Natural killer cell (primary cell): ENCODE data around the gene ACTL6B. TPM values are rescaled to one million over a fixed set of nuclear protein-coding genes. Genes with fewer than 3 reads are reported as not detected.
A peak's percentile ranks its signal among the peaks of the same experiment; 100 is the strongest.

ENCODE experiments used
- ATAC-seq, 3 donors: fragments of 150-1000 bp in 2 of 3; fragments of 200-7000 bp in 1 of 3; cut with Tn5 transposase; 1 replicate in 1 of 3; 2 replicates in 2 of 3; pipeline ENCODE4 v1.10.0; 2021; ENCODE audit warnings: mild to moderate bottlenecking in 2 of 3, moderate library complexity in 2 of 3
- DNase-seq, 2 donors: peaks; one replicate each; pipeline versions ENCODE4 v3.0.0 to v3.0.0-alpha.2; 2013 to 2021; ENCODE audit warnings: mixed read lengths in 1 of 2
- H3K27ac ChIP-seq: one replicate; pipeline ENCODE4 v1.5.1; 2013; ENCODE audit warnings: mild to moderate bottlenecking, low read length
- H3K27me3 ChIP-seq: one replicate; pipeline ENCODE4 v1.6.1; 2013; ENCODE audit warnings: low read length; ENCODE audit not compliant: control insufficient read depth, insufficient read depth
- H3K36me3 ChIP-seq: one replicate; pipeline ENCODE4 v1.6.1; 2013; ENCODE audit warnings: low read length; ENCODE audit not compliant: control insufficient read depth, insufficient read depth
- H3K4me1 ChIP-seq: one replicate; pipeline ENCODE4 v1.6.1; 2013; ENCODE audit warnings: low read length; ENCODE audit not compliant: control insufficient read depth, insufficient read depth
- H3K4me3 ChIP-seq: one replicate; pipeline ENCODE4 v1.5.1; 2013; ENCODE audit warnings: low read length
- H3K9me3 ChIP-seq: one replicate; pipeline ENCODE4 v1.6.1; 2013; ENCODE audit warnings: low read length; ENCODE audit not compliant: control insufficient read depth, insufficient read depth
- H3K27ac Mint-ChIP-seq, 2 donors: one replicate each; pipeline ENCODE4 v1.8.0; 2022; ENCODE audit warnings: mild to moderate bottlenecking in 2 of 2, mixed read lengths in 2 of 2, moderate library complexity in 1 of 2
- H3K27me3 Mint-ChIP-seq, 2 donors: one replicate each; pipeline ENCODE4 v1.8.0; 2022; ENCODE audit warnings: low read depth in 2 of 2, mixed read lengths in 2 of 2
- H3K36me3 Mint-ChIP-seq: one replicate; pipeline ENCODE4 v1.8.0; 2022; ENCODE audit warnings: mixed read lengths
- H3K4me1 Mint-ChIP-seq, 2 donors: one replicate each; pipeline ENCODE4 v1.8.0; 2022; ENCODE audit warnings: mixed read lengths in 2 of 2
- H3K4me3 Mint-ChIP-seq: one replicate; pipeline ENCODE4 v1.8.0; 2022; ENCODE audit warnings: mild to moderate bottlenecking, moderate library complexity, mixed read lengths
- H3K9me3 Mint-ChIP-seq, 2 donors: one replicate each; pipeline ENCODE4 v1.8.0; 2022; ENCODE audit warnings: mixed read lengths in 2 of 2
- CTCF ChIP-seq: fragments of 200-600 bp; IDR thresholded peaks from one replicate; pipeline ENCODE4 v1.8.0; 2022; ENCODE audit warnings: antibody characterized with exemption
- WGBS: methylation state at CpG from one replicate; pipeline ENCODE4 v1.1.7; 2013; ENCODE audit warnings: missing lambda C conversion rate; ENCODE audit not compliant: insufficient coverage; 5-methylcytosine and 5-hydroxymethylcytosine counted together
- intact Hi-C: fragments of 100-400 bp; cut with micrococcal nuclease; formaldehyde crosslinking; loops from one replicate; pipeline ENCODE4 v1.14.2; 2022
- total RNA-seq, 4 donors: library from RNA; stranded (reverse); fragments of 120-200 nt in 1 of 4; gene quantifications; one replicate each; pipeline versions ENCODE4 v1.2.3 to v1.2.4, GENCODE V29; 2013 to 2022

The ACTL6B gene
- total RNA-seq, 3 donors from 2014 or later (not counting 1 experiment from before 2014, with no cell fraction given) = not detected

GRCh38 chr7:100679927-100680575 is 23.8 kb upstream of the ACTL6B start:
- Histone ChIP-seq H3K4me1 (peaks cover 32% of the 10 kb centered on the region), H3K27me3 (no peaks in the 10 kb centered on the region), H3K4me3 (no peak overlapping the region), H3K27ac (no peak overlapping the region), H3K36me3 (peaks cover 72% of the 10 kb centered on the region), H3K9me3 (no peaks in the 10 kb centered on the region)
- Mint-ChIP-seq H3K9me3 (no peaks in the 10 kb centered on the region), H3K36me3 (no peaks in the 10 kb centered on the region), H3K27ac (peak overlapping the region; percentile 29 to 56), H3K27me3 (no peaks in the 10 kb centered on the region), H3K4me1 (peaks cover 0 to 37% of the 10 kb centered on the region in 2 donors), H3K4me3 (peak overlapping the region; percentile 29)
- peak in 1 of 2 donors; percentile 46 for DNase-seq
- no peak for ATAC-seq
- no peak for TF ChIP-seq CTCF
- intact Hi-C loops = loop anchor here (10.0 kb wide), 1 partner anchor 575 kb away; the partner anchor contains the start of genes AP4M1 and MCM7
- WGBS = 78% methylated on average over 9 of the region's 13 CpGs

- DNase-seq (no peak), ATAC-seq (no peak)
- no peak for TF ChIP-seq CTCF
- Mint-ChIP-seq H3K27me3 (no peaks in the 10 kb centered on the region), H3K9me3 (no peaks in the 10 kb centered on the region), H3K4me3 (no peak overlapping the region), H3K4me1 (peaks cover 0 to 43% of the 10 kb centered on the region in 2 donors), H3K36me3 (no peaks in the 10 kb centered on the region), H3K27ac (peak overlapping the region; percentile 29 to 56)
- Histone ChIP-seq H3K27me3 (no peaks in the 10 kb centered on the region), H3K9me3 (no peaks in the 10 kb centered on the region), H3K4me1 (peaks cover 32% of the 10 kb centered on the region), H3K27ac (no peak overlapping the region), H3K4me3 (no peak overlapping the region), H3K36me3 (peaks cover 65% of the 10 kb centered on the region)
- intact Hi-C loops = loop anchor here (10.0 kb wide), 1 partner anchor 575 kb away; the partner anchor contains the start of genes AP4M1 and MCM7
- WGBS = 88% methylated on average over 12 of the region's 13 CpGs
Observed at GRCh38 chr7:100679129-100679926, 23.1 kb upstream of the ACTL6B start.

GRCh38 chr7:100678291-100678984 is 22.2 kb upstream of the ACTL6B start:
- H3K27me3 ChIP-seq = no peaks in the 10 kb centered on the region
- Mint-ChIP-seq H3K9me3 (no peaks in the 10 kb centered on the region), H3K27me3 (no peaks in the 10 kb centered on the region), H3K36me3 (no peaks in the 10 kb centered on the region), H3K27ac (peak overlapping the region; percentile 72 to 97), H3K4me1 (peaks cover 0 to 48% of the 10 kb centered on the region in 2 donors), H3K4me3 (no peak overlapping the region)
- peaks cover 32% of the 10 kb centered on the region for H3K4me1 ChIP-seq
- no peak overlapping the region for H3K27ac ChIP-seq
- intact Hi-C loops = loop anchor here (10.0 kb wide), 1 partner anchor 574 kb away; the partner anchor contains the start of genes AP4M1 and MCM7
- 86% methylated on average over 34 of the region's 35 CpGs for WGBS
- no peaks in the 10 kb centered on the region for H3K9me3 ChIP-seq
- ATAC-seq = no peak
- H3K36me3 ChIP-seq = peaks cover 57% of the 10 kb centered on the region
- no peak for DNase-seq
- no peak for TF ChIP-seq CTCF
- H3K4me3 ChIP-seq = no peak overlapping the region
